Suprapubic skin (tissue), 4 donors: Measurements from ENCODE around the gene MAP2K5.

ENCODE experiments used
- EP300 ChIP-seq: sonication (generic); formaldehyde crosslinking; IDR thresholded peaks from one replicate; pipeline ENCODE4 v1.6.1; 2017; ENCODE audit warnings: antibody characterized with exemption
- POLR2A ChIP-seq, 2 donors: fragments of 450-650 bp; IDR thresholded peaks; one replicate each; pipeline ENCODE4 v1.6.1; 2017; ENCODE audit warnings: antibody characterized with exemption in 2 of 2, mild to moderate bottlenecking in 2 of 2, moderate library complexity in 2 of 2
- POLR2AphosphoS5 ChIP-seq, 3 donors: sonication (generic); formaldehyde crosslinking; IDR thresholded peaks; one replicate each; pipeline ENCODE4 v1.6.1; 2017; ENCODE audit warnings: antibody characterized with exemption in 3 of 3
- TF ChIP-seq, protein P1 (sequence below), 2 donors: fragments of 200-600 bp in 1 of 2; fragments of 450-650 bp in 1 of 2; sonication (generic) in 1 of 2; IDR thresholded peaks; one replicate each; pipeline ENCODE4 v1.5.1; 2016 to 2019; ENCODE audit warnings: antibody characterized with exemption in 2 of 2, mild to moderate bottlenecking in 1 of 2, moderate library complexity in 1 of 2

DNA sequence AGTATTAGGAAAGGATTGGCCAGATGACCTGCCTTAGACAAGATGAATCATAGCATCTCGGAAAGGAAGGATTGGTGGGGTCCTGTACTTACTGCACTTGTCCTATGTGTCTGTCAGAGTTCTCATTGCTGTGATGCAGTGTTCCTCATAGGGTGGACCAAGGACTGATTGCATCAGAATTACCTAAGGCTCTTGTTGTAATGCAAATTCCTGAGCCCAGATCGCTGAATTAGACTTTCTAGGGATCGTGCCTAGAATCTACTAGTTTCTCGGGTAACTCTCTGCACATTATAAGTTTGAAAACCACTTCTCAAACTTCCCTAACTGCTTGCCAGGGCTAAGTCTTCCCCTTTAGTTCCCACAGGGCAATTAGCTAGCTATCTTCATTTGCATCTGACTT, 207.9 kb downstream of the MAP2K5 start:
- no peak for TF ChIP-seq POLR2AphosphoS5 (IDR thresholded peaks at IDR 0.05)
- TF ChIP-seq, protein P1, sequence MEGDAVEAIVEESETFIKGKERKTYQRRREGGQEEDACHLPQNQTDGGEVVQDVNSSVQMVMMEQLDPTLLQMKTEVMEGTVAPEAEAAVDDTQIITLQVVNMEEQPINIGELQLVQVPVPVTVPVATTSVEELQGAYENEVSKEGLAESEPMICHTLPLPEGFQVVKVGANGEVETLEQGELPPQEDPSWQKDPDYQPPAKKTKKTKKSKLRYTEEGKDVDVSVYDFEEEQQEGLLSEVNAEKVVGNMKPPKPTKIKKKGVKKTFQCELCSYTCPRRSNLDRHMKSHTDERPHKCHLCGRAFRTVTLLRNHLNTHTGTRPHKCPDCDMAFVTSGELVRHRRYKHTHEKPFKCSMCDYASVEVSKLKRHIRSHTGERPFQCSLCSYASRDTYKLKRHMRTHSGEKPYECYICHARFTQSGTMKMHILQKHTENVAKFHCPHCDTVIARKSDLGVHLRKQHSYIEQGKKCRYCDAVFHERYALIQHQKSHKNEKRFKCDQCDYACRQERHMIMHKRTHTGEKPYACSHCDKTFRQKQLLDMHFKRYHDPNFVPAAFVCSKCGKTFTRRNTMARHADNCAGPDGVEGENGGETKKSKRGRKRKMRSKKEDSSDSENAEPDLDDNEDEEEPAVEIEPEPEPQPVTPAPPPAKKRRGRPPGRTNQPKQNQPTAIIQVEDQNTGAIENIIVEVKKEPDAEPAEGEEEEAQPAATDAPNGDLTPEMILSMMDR (IDR thresholded peaks at IDR 0.05), result no peak
- TF ChIP-seq EP300, result no peak
- no peak for TF ChIP-seq POLR2A (IDR thresholded peaks at IDR 0.05)
